HTERT RPE-1 (cell line): ENCODE data around the gene KRTAP26-1.

Experiments used
- in situ Hi-C: fragments of 300-500 bp; cut with MboI; formaldehyde crosslinking; loops from 4 replicates; pipeline ENCODE4 v1.14.3; 2020; ENCODE audit warnings: low sequenced_read_pairs

Gene KRTAP26-1

GRCh38 chr21:30271611-30272010 is 48.5 kb downstream of the KRTAP26-1 start:
- in situ Hi-C loops = no loop called here

GRCh38 chr21:30271156-30271555 is 49.0 kb downstream of the KRTAP26-1 start:
- in situ Hi-C loops = no loop called here

GRCh38 chr21:30269803-30270530 is 50.1 kb downstream of the KRTAP26-1 start:
- in situ Hi-C loops = no loop called here
